GM18502 (cell line): ENCODE measurements around the gene HDGFL3.
A peak's percentile ranks its signal among the peaks of the same experiment; 100 is the strongest.
"Not testable (repeated sequence)": the region's sequence is repeated elsewhere in the genome, so short reads cannot be mapped to it uniquely, and the experiment has no call there.

Experiments used
- ATAC-seq: cut with Tn5 transposase; IDR thresholded peaks from one replicate; pipeline ENCODE4 v1.9.1; 2021; ENCODE audit warnings: mild to moderate bottlenecking; ENCODE audit not compliant: unreplicated experiment, poor library complexity

The HDGFL3 gene

GRCh38 chr15:83198476-83198875, 9.1 kb downstream of the HDGFL3 start:
- ATAC-seq: peak; percentile 4

GRCh38 chr15:83194528-83194927, 13.1 kb downstream of the HDGFL3 start:
- no peak for ATAC-seq

GRCh38 chr15:83193721-83194120, 13.9 kb downstream of the HDGFL3 start:
- ATAC-seq: no peak

GRCh38 chr15:83192742-83193141, 14.9 kb downstream of the HDGFL3 start:
- ATAC-seq: no peak

GRCh38 chr15:83190450-83190849, 17.2 kb downstream of the HDGFL3 start:
- no peak for ATAC-seq

- ATAC-seq: no peak
Measured at GRCh38 chr15:83185561-83185960, 22.1 kb downstream of the HDGFL3 start.

- no peak for ATAC-seq
Measured at GRCh38 chr15:83178869-83179325, 28.7 kb downstream of the HDGFL3 start.

- no peak for ATAC-seq
Measured at GRCh38 chr15:83178390-83178789, 29.2 kb downstream of the HDGFL3 start.

- no peak for ATAC-seq
Measured at GRCh38 chr15:83174891-83175290, 32.7 kb downstream of the HDGFL3 start.

GRCh38 chr15:83170474-83171165, 37.0 kb downstream of the HDGFL3 start:
- no peak for ATAC-seq

- ATAC-seq: not testable (repeated sequence)
Measured at GRCh38 chr15:83169576-83169975, 38.0 kb downstream of the HDGFL3 start.

GRCh38 chr15:83166830-83167229, 40.8 kb downstream of the HDGFL3 start:
- no peak for ATAC-seq

- ATAC-seq: no peak
Measured at GRCh38 chr15:83166218-83166617, 41.4 kb downstream of the HDGFL3 start.

- ATAC-seq: no peak
Measured at GRCh38 chr15:83164771-83165404, 42.7 kb downstream of the HDGFL3 start.

GRCh38 chr15:83164111-83164770, 43.4 kb downstream of the HDGFL3 start:
- no peak for ATAC-seq

GRCh38 chr15:83163032-83163431, 44.6 kb downstream of the HDGFL3 start:
- no peak for ATAC-seq

GRCh38 chr15:83160741-83161140, 46.9 kb downstream of the HDGFL3 start:
- ATAC-seq: no peak

- no peak for ATAC-seq
Measured at GRCh38 chr15:83158393-83158792, 49.2 kb downstream of the HDGFL3 start.

GRCh38 chr15:83155942-83156341, 51.7 kb downstream of the HDGFL3 start:
- no peak for ATAC-seq

GRCh38 chr15:83153288-83153687, 54.3 kb downstream of the HDGFL3 start:
- ATAC-seq: no peak

GRCh38 chr15:83144771-83145170, 62.9 kb downstream of the HDGFL3 start:
- no peak for ATAC-seq
